ELF-1 (cell line): Measurements from ENCODE around the gene LKAAEAR1.

Experiments
- DNase-seq: peaks from one replicate; pipeline ENCODE4 v3.0.0-alpha.2; 2016; ENCODE audit warnings: low read depth, low spot score

LKAAEAR1 gene

DNA sequence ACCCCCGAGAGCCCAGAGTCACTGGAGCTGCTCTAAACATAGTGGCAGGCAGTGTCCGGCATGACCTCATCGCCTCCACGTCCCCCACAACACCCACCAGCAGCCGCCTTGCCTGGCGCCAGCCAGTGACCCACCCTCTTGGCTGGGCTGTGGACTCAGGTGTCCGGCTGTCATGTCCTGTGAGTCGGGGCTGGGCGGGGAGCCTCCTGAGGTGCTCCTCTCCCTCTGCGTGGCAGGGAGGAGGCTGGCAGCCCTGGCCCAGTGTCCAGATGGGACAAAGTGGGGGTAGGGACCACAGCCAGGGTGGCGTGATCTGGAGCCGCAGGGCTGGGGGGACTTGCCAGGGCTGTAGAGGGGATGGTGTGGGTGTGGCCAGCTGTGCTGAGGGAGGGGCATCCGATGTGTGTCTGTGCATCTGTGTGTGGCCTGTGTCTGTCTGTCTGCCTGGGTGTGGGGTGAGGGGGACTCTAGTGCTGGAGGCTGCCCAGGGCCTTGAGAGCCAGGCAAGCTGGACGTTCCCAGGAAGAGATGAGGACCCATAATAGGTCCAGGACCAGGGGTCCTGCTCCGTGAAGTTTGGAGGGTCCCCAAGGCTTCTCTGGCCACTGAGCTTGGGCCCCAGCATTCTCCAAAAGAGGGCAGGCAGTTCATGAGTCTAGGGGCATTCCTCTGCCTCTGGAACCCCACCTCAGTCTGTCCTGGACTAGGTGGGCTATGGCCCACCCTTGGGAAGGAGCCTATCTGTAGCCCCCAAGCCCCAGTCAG lies 32.5 kb downstream of the LKAAEAR1 start:
- DNase-seq = no peak

DNA sequence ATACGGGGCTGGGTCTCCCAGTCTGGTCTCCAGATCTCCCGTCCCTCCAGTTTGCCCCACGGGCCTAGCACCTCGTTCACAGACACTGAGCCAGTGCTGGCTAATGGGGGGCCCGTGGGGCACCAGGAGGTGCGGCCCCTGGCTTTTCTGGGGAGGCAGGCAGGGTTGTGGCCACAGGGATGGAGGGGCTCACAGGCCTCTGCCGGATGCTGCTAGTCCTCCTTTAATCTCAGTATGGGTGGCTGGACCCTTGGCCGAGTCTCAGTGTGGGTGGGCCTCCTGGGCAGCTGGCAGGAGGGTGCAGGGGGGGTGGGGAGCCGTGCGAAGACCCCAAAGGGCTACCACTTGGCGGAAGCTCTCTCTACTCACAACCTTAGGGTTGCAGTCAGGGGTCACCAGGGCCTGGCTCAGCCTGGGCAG lies 33.2 kb downstream of the LKAAEAR1 start:
- no peak for DNase-seq

DNA sequence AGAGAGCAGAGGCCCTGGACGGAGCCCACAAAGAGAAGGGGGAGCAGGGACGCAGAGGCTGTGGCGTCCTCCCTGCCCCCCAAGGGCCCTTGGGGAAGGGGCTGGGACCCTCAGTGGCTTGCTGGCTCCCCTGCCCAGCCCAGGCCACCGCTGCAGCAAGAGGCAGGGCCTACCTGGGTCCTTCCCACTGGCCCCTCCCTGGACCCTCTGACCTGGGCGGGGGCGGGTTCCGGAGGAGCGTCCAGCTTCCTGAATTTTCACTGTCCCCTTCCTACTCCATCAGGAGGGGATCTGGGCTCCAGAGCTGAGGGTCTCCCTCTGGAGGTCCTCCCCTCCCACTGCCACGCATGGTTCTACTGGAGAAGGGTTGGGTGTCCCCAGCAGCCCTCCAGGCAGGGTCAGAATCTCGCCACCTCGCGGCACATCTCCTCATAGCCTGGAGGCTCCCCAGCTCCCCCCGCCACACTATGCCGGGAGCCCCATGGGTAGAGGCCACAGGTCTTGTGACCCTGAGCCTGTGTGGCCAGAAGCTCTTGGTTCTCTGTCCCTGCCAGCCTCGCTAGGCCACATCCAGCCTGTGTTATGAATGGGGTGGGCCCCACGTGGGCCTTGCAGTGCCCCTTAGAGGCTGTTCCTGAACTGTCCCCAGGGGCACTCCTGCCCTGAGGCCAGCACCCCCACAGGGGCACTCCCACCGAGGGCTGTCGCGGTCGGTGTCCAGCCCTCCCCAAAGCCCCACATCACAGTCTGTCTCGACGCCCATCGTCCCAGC lies 33.8 kb downstream of the LKAAEAR1 start:
- no peak for DNase-seq

DNA sequence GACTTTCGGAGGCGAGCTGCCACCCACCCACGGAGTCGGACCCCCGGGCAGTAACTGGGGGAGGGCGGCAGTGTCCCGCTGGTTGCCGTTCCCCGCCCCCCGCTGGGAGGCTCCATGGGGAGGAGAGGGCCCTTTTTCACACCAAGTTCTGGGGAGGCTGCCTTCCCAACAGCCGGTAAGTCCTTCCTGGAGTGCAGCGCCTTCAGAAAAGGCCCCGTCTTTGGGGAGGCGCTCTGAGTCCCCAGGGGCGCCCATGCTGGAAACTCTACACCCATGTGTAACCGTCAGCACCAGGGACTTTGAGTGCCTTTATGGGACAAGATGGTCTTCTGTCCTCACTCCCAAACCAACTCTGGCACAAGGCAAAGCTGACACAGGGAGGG lies 34.3 kb downstream of the LKAAEAR1 start:
- DNase-seq = no peak

DNA sequence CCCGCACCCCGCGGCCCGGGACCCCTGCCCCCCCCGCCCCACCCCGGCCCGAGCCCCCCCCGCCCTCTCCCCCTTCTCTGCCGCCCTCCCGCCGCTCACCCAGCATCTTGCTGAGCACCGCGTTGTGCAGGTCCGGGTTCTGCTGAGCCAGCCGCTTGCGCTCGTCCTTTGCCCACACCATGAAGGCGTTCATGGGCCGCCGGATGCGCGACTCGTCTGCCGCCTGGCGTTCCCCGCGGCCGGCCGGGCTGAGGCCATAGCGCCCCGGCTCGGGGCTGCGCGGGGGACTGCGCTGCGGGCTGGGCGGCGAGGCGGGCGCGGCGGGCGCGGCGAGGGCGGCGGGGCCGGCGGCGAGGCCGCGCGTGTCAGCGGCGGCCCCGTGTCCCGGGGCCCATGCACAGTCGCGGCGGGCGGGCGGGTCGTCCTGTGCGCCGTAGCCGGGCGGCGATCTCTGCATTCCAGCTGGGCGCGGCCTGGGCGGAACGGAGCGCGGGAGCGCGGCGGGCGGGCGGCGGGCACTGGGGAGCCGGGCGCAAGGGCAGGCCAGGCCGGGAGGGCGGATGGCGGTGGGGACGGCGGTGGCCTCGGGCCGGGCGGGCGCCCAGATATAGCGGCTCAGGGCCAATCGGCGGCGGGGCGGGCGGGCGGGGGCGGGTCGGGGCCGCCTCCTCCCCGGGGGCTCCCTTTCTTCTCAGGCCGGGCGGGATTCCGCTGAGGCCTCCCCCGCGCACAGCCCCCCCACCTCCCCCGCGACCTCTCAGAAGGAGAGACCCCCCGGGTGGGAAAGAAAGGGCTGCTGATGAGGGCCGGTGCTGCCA lies 34.9 kb downstream of the LKAAEAR1 start, which contains the start of gene SOX18:
Gene SOX18, minus strand, starts transcription at position 580 of the 818 bp plus-strand sequence. Its CDS starts 123 bp downstream, at position 457.
- DNase-seq = no peak

DNA sequence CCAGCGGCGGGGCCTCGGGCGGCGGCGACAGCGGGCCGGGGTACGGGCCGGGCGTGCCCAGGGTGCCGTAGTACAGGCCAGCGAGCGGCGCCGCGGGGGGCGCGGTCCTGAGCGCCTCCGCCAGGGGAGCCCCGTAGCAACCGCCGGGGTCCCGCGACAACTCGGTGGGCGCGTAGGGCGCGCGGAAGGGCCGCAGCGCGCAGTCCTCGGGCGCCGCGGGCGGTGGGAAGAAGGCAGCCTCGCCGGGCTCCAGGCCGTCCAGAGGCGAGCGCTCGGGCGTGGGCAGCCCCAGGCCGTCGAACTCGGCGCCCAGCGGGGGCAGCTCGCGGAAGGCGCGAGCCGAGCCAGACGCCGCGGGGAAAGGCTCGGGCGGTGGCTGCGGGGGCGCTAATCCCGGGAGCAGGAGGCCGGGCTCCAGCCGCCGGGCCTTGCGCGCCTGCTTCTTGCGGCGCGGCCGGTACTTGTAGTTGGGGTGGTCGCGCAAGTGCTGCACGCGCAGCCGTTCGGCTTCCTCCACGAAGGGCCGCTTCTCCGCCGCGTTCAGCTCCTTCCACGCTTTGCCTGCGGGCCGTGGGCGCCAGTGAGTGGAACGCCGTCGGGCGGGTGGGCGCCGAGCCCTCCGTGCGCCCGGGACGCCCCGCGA lies 35.7 kb downstream of the LKAAEAR1 start:
- no peak for DNase-seq

DNA sequence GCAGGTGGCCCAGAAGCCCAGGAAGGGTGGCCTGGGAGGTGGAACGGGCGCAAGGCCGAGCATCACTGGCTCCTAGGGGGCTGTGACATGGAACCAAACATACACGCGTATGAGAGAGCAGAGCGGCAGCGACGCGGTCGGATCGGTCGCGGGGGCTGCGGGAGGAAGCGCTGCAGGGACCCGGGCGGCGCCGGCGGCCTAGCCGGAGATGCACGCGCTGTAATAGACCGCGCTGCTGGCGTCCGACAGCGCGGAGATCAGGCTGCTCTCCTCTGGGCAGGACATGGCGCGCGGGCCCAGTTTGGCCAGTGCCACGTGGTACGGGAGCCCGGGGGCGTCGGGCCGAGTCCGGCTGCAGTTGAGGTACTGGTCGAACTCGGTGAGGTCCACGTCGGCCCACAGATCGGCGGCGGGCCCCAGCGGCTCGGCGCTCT lies 36.2 kb downstream of the LKAAEAR1 start:
- peak; percentile 43 for DNase-seq

DNA sequence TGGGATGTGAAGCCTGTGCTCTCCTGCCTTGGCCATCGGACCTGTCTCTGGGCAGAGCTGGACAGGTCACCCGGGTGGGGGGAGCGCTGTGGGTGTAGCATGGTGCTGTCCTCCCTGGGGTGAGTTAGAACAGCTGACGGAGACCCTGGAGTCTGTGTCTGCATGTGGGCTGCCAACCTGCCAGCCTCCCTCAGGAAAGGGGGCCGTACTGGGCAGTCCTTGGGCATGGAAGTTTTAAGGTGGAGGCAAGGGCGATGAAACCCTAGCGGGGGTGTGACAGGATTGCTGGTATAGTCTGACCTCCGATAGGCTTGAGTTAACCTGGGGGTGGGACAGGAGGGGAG lies 37.2 kb downstream of the LKAAEAR1 start:
- DNase-seq = no peak

DNA sequence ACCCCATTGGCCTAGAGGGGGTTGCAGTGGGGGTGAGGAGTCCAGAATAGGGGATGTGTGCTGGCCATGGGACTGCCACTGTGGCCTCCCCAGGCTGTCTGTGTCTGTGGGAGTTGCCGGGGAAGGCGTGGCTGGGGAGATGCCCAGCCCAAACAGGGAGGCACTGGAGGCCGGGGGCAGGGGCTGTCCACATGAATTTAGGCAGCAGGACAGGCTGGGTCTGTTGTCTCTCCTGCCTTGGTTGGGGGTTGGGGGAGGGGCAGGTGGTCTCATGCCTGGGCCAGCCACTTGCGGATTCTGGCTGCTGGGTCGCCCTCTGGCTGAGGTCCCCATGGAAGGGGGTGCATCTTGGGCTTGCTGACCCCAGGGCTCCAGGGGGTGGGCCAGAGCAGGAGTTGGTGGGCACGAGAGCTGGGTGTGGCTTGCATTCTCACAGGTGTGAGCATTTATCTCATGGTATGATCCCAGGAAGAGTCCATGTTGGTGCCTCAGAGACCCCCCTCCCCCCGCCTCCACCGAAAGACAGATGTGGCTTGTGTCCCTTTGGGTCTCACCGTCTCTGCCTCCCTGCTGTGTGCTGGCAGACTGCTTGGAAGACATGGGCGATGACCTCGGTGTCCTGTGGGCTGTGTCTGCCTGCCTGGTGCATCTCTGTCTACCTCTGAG lies 38.7 kb downstream of the LKAAEAR1 start:
- DNase-seq = no peak

DNA sequence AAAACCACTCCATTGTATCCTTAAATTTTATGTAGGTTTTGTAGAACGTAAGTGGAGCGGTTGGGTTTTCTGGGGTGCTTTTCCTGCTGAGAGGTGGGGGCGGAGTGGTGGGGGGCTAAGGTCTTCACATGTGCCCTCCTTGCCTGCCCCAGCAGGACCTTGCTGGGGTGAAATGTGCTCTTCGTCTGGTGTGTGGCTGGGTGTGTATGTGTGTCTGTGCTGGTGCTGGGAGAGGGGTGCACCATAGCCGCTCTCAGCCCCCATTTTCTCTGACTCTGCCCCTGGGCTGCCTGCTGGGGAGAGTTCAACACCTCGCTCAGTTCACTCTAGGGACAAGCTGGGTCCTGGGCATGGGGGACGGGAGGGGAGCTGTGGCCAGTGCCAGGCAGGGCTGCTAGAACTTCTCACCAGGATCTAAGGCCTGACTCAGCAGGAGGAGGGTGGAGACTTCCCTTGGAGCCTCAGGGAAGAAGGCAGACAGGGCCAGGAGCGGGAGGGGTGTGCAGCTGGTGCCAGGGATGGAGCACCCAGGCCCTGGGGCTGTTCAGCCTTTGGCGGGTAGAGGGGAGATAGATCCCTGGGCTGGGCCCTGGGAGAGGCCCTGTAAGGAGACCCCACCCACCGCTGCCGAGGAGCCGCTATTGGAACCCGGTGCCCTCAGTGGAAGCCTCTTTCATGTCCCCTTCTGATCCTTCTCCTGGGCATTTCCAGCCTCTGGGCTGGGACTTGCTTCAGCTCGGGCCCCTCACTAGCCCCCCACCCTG lies 39.5 kb downstream of the LKAAEAR1 start:
- DNase-seq = no peak

DNA sequence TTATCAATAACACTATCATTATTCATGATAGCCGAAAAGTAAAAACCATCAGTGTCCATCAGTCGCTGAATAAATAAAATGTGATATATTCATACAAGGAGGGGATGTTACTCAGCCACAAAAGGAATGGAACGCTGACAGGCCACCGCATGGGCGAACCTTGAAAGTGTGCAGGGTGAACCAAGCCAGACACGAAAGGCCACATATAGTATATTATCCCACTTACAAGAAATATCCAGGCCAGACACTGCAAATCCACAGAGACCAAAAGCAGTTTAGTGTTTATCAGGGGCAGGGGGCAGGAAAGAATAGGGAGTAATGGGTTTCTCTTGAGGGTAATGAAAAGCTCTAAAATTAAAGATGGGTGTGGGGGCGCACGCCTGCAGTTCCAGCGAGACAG lies 40.4 kb downstream of the LKAAEAR1 start:
- DNase-seq = no peak

DNA sequence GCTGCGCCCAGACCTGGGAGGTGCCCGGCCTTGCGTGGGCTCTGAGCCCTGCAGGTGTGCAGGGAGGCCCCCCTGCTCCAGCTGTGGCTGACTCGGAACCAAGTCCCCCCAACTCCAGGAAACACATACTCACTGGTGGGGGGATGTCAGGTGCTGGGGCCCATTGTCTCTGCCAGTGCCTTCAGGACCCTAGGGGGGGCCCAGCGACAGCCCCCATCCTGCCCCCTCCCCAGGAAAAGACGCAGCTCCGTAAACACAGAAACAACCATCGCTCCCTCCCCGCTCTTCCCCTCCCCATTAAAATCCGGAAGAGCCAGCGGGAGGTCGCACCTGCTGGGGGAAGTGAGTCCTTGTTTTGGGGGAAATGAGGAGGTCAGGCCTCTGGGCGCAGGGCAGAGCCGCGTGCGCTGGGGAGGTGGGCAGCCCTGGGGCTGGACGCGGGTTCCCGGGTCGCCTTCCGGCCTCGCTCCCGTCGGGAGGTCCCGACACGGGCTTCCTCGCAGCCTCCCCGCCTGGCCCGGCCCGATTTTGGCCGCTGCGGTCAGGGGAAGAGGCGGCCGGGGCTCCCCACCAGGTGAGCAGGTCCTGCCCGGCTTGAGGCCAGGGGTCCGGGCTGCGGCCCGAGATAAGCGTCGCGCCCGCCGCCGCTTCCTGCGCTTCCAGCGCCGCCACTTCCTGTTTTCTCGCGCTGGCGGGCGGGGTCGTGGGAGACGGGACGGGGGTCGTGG lies 42.0 kb downstream of the LKAAEAR1 start:
- DNase-seq = no peak

DNA sequence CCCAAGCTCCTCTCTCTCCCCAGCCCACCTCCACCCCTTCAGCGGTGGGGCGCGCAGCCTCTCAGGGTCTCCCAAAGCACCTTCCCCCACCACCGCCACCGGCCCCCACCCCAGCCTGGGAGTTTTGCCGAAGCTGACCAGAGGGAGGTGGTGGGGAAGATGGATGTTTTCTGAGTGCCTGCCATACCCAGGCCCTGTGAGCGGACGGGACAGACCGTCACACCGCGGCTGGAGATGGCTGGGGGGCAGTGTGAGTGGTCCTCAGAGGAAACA lies 42.5 kb downstream of the LKAAEAR1 start:
- no peak for DNase-seq

DNA sequence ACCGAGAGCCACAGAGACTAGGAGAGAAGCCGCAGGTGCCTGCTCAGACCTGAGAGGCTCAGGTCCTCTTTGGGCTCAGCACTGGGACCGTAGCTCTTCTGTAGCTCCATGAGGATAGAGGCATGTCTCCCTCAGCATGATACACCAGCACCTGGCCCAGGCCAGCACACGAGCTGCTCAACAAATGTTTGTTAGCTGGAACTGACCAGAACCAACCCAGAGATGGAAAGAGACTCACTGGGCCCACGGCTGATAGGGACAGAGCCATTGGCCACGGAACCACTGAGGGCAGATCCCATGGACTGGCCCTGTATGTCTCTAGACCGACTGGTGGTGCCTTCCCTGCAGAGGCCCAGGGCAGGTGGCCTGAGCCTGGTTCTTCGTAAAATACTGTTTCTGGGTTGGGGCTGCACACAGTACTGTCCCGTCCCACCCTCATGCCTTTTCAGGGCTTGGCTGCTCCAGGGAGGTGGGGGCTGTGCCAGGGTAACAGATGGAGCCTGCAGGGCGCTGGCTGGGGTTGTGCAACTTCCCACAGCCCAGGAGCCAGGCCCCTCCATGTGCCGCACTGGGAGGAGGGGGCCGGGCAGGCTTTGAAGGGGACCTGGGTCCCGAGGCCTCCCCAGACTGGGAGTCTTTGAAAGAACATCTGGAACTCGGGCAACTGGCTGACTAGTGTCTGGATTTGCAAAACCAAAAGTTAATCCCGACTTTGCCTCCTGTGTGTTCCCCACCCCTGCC lies 43.0 kb downstream of the LKAAEAR1 start:
- no peak for DNase-seq

DNA sequence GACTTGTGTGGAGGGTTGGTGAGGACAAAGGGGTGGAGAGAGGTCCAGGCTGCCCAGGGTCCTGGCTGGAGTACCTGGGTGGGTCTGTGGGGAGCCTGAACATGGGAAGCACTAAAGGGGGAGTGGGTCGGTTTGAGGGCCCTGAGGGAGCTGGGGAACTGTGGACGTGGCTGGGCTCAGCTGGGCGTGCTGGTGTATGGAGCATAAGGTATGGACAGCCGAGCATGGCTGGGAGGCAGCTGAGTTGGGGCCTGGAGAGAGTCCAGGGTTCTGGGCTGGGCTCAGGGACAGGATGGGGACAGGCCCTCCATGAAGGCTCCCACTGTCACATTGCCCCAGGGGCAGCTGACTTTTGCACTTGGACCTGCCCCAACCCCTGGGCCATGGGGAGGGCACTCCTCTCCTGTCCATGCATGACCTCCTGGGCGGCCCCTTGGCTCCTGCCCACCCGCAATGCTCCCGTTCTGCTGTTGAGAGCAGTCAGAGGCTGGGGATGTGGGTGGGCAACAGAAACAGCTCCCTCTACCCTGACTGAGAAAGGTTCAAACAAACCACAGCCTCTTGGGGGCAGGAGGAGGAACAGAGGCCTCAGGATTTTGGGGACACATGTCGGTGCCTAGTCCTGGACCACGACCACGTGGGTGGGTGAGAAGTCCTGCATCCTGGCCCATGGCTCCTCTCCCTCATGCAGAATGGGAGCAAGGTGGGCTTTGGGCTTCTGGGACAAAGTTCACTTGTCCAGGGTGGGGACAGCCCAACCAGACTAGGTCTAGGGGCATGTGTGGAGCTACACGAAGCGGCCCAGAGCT lies 43.8 kb downstream of the LKAAEAR1 start:
- no peak for DNase-seq

DNA sequence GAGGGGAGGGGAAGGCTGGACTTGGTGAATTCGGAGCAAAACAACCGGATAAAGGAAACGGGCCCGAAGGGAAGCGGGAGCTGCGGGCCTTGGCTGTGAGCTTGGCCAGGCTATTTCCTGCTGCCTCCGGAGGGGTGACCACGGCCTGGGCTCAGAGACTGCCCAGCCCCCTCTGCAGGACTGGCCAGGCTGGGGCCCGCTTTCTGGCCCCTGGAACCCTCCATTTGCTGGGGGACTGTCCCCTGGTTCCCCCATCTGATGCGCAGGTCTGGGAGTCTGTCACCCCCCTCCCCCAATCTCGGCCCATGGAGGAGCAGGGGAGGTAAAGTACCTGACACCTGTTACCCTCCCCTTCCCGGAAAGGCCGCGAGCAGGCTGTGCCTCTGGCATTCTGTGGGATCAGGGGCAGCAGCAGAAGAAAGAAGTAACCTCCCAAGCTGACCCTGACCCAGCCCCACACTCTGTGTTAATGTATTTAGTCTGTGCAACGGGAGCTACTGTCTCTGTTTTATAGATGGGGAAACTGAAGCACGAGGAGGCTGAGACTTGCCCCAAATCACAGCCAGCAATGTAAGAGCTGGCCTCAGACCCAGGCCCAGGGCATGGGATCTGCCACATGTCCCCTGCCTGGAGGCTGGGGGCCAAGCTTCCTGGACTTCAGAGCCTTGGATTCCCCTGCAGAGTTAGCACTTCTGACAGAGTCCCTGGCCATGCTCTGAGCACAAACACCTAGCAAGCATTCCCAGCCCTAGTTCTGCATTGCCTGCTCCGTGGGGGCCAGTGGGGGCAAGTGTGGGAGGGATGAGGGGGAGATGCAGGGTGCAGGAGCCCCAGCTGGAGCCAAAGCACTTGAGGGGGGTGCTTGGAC lies 44.7 kb downstream of the LKAAEAR1 start:
- DNase-seq = no peak

DNA sequence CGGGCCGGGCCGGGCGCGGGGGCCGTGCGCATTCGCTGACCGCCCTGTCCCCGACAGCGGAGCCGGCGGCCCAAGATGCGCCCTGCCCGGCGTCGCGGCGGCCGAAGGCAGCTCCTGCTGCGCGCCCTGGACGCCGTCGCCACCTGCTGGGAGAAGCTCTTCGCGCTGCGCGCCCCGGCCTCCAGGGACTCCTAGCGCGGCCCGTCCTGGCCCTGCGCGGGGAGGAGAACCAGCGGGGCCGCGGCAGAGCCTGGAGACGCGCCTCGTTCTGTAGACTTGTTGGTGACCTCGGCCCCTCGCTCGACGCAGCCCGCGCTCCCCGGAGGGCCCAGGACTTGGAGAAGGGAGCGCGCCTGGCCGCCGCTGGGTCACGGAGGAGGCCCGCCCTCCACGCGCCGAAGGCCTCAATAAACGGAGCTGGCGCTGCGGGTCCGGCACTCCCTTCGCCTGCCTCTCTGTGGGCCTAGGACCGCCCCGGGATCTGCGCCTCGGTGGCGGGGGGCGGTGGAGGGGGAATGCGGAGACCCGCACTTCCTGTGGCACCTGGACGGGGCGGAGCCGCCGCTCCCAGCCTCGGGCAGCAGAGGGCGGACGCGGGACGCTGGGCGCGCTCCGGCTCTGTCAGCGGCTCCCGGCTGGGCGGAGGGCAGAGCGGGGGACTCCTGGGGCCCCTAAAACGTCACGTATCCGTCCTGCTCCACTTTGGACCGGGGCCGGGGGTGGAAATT lies 45.5 kb downstream of the LKAAEAR1 start:
- DNase-seq = peak; percentile 78
